Ovary (tissue), 3 donors: ENCODE measurements around the gene GMPS.

ENCODE experiments used
- CTCF ChIP-seq, 3 donors: fragments of 450-650 bp in 2 of 3; fragments of 200-600 bp in 1 of 3; IDR thresholded peaks; one replicate each; pipeline versions ENCODE4 v1.5.1 to v1.8.0; 2016 to 2022; ENCODE audit warnings: antibody characterized with exemption in 3 of 3, mild to moderate bottlenecking in 1 of 3
- POLR2A ChIP-seq: fragments of 450-650 bp; IDR thresholded peaks from one replicate; pipeline ENCODE4 v1.6.1; 2017; ENCODE audit warnings: antibody characterized with exemption, mild to moderate bottlenecking, moderate library complexity
- donor health status: DM: no; HTN: no; CAD: no.

GRCh38 chr3:155863072-155863784, 7.2 kb upstream of the GMPS start:
- TF ChIP-seq POLR2A (no peak), CTCF (IDR thresholded peaks at IDR 0.05) (no peak)
